ENCODE results near the gene HOXB7. TPM values are rescaled to one million over a fixed set of nuclear protein-coding genes. Genes with fewer than 3 reads are reported as not detected.

Gene HOXB7
- total RNA-seq, 1 donor, result 0.54 TPM

- no peak for DNase-seq (ENCODE audit: low read depth in 2 of 3, low spot score in 2 of 3)
Observed at GRCh38 chr17:48596735-48597527, 13.9 kb downstream of the HOXB7 start.

- DNase-seq (ENCODE audit: low read depth in 2 of 3, low spot score in 2 of 3), result no peak
Observed at GRCh38 chr17:48596000-48596734, 14.7 kb downstream of the HOXB7 start.

GRCh38 chr17:48595278-48595999, 15.4 kb downstream of the HOXB7 start:
- DNase-seq (ENCODE audit: low read depth in 2 of 3, low spot score in 2 of 3), result no peak

GRCh38 chr17:48594538-48595277, 16.1 kb downstream of the HOXB7 start:
- DNase-seq (ENCODE audit: low read depth in 2 of 3, low spot score in 2 of 3), result no peak

- peak; percentile 60 to 86 (median 80) for DNase-seq (ENCODE audit: low read depth in 2 of 3, low spot score in 2 of 3)
Observed at GRCh38 chr17:48593840-48594537, 16.8 kb downstream of the HOXB7 start.

GRCh38 chr17:48593126-48593829, 17.5 kb downstream of the HOXB7 start, which contains the start of gene HOXB5:
HOXB5 (minus strand) TSS chr17:48593779; CDS start chr17:48593682, 97 bp downstream.
- no peak for DNase-seq (ENCODE audit: low read depth in 2 of 3, low spot score in 2 of 3)

GRCh38 chr17:48592577-48592976, 18.2 kb downstream of the HOXB7 start:
- no peak for DNase-seq (ENCODE audit: low read depth in 2 of 3, low spot score in 2 of 3)

- no peak for DNase-seq (ENCODE audit: low read depth in 2 of 3, low spot score in 2 of 3)
Observed at GRCh38 chr17:48592057-48592514, 18.7 kb downstream of the HOXB7 start.

GRCh38 chr17:48591255-48592056, 19.4 kb downstream of the HOXB7 start:
- no peak for DNase-seq (ENCODE audit: low read depth in 2 of 3, low spot score in 2 of 3)

GRCh38 chr17:48590607-48591161, 20.1 kb downstream of the HOXB7 start:
- no peak for DNase-seq (ENCODE audit: low read depth in 2 of 3, low spot score in 2 of 3)

GRCh38 chr17:48589831-48590606, 20.8 kb downstream of the HOXB7 start, which contains the start of gene HOXB3:
HOXB3 (minus strand) TSS chr17:48590241; CDS start chr17:48552474, 37,767 bp downstream.
- DNase-seq (ENCODE audit: low read depth in 2 of 3, low spot score in 2 of 3), result peak in 1 of 3 donors; percentile 62

GRCh38 chr17:48589060-48589830, 21.6 kb downstream of the HOXB7 start:
- no peak for DNase-seq (ENCODE audit: low read depth in 2 of 3, low spot score in 2 of 3)

GRCh38 chr17:48588528-48588927, 22.3 kb downstream of the HOXB7 start:
- DNase-seq (ENCODE audit: low read depth in 2 of 3, low spot score in 2 of 3), result no peak

GRCh38 chr17:48588074-48588415, 22.8 kb downstream of the HOXB7 start:
- DNase-seq (ENCODE audit: low read depth in 2 of 3, low spot score in 2 of 3), result no peak

GRCh38 chr17:48587276-48588073, 23.3 kb downstream of the HOXB7 start:
- no peak for DNase-seq (ENCODE audit: low read depth in 2 of 3, low spot score in 2 of 3)

All from hematopoietic multipotent progenitor cell (in vitro differentiated cells).